NCI-H526 (cell line): Measurements from ENCODE around the gene NACC2.
A peak's percentile ranks its signal among the peaks of the same experiment; 100 is the strongest.

Experiments
- DNase-seq, 2 experiments: peaks; one replicate each; lab custom pipeline; 2025; lab: John Stamatoyannopoulos, UW

NACC2 gene

GRCh38 chr9:136092741-136093140, 2.3 kb downstream of the NACC2 start:
- no peak for DNase-seq

DNA sequence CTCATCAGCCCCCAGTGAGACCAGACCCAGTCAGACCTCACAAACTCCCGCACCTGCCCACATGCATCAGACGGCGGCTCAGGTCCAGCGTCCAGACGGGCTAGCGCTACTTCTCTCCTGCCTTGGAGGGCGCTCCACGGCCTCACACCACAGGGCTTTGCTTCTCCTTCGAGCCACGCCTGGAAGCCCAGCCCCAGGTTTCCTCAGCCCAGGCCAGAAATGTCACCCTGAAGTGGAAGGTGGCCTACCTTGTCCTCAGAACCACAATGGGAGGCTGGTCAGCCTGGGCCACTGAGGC, 2.8 kb downstream of the NACC2 start:
- DNase-seq: no peak

- no peak for DNase-seq
These were observed 3.3 kb downstream of the NACC2 start for GRCh38 chr9:136091582-136092352.

- peak in 1 of 2 experiments; percentile 38 for DNase-seq
These were observed 4.1 kb downstream of the NACC2 start for GRCh38 chr9:136090768-136091581.

DNA sequence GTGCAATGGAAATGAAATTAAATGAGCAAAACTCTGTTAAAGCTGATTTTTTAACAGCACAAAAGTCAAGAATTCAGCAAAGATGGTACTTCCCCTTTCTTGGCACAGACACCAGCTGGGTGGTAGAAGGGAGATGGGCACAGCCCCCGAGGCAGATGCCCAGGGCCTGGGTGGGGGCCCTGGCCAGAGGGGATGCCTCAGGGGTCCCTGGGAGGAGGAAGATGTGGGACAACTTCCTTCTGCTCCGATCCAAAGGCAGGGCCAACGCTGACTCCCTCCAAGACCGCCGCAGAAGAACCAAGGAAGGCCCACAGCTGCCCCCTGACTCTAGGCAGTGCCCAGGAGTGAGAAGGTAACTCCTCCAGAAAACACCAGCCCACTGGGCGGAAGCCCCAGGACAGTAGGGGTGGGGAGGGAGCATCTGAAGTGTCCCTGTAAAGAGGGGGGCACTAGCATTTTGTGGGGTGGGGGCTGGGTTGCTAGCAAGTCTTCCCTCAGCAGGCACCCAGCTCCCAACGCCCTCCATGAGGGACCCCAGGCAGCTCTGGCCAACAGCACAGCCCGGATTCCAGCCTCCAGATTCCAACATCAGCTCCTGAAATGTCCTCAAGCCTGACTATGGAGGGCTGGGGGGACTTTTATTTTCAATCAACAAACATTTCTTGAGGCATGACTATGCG, 4.9 kb downstream of the NACC2 start:
- no peak for DNase-seq

DNA sequence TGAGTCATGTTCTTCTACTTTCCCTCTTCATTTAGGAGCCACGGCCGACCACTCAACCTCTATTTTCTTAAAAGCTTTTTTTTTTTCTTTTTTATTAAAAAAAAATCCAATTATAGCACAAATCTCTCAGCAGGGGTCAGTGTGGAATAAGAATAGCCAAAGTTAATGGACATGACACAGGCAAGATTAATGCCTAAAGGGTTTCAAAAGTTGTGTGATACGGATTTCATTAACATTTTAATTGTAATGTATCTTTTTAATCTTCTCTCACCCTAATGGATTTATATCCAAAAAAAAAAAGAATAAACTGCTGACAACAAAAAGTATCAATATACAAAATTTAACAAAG, 5.4 kb downstream of the NACC2 start:
- no peak for DNase-seq

- DNase-seq: peak in 1 of 2 experiments; percentile 59
These were observed 6.0 kb downstream of the NACC2 start for GRCh38 chr9:136088939-136089696.

- peak in 1 of 2 experiments; percentile 87 for DNase-seq
These were observed 6.6 kb downstream of the NACC2 start for GRCh38 chr9:136088481-136088938.

DNA sequence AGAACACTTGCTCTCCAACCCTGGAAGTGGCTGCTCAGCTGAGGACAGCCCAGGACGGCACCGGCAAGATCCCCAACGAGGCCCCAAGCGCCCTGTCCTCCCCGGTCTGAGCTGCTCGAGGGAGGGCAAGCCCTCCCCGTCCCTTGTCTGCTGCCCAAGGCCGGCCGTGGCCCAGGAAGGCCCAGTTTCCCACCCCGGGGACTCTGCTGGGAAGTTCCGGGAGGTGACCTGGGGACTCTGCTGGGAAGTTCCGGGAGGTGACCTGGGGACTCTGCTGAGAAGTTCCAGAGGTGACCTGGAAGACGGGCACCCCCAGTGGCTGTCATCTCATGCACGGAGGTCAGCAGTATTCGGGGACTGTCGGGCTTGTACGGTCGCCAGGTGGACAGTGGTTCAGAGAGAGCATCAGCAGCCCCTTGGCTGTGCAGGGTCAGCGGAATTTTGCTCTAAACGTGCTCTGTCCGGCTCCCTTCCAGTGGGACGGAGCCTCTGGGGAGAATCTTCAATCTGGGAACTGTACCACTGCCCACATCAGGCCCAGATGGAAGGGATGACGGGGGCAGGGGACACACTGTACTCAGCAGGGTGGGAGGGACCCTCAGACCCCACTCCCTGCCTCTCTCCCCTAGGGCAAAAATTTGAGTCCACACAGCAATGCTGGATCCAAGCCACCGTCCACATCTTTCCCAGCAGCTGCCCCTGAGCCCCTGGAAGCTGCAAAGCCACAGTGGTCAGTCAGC, 7.2 kb downstream of the NACC2 start:
- no peak for DNase-seq

DNA sequence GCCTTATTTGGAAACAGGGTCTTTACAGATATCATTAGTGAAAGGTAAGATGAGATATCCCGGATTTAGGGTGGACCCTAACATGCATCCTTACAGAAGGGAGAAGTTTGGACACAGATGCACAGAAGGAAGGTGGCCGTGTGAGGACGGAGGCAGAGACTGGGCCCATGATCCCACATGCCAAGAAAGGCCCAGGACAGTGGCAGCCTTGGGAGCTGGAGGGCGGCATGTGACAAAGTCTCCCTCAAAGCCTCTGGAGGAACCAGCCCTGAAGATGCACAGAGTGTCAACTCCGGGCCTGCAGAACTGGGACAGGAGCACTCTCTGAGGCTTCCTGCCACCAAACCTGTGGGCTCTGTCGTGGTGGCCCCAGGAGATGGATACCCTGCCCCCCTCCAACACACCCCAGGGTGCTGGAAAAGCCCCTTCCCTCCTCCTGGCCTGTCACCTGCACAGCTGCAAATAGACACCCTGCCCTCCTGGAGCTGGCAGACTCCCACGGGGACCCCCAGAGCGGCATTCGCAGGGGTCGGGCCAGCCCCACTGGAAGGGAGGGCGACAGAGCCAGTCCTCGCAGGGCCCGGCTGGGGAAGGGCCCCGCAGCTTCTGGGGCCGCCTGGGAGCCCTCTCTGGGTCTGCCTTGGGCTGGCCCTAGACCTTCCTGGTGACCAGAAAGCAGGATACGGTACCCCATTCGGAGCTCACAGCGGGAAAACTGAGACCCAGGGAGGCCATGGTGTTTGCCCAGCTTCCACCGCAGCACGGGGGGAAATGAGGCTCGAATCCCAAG, 7.9 kb downstream of the NACC2 start:
- no peak for DNase-seq

- no peak for DNase-seq
These were observed 8.7 kb downstream of the NACC2 start for GRCh38 chr9:136086213-136086881.

DNA sequence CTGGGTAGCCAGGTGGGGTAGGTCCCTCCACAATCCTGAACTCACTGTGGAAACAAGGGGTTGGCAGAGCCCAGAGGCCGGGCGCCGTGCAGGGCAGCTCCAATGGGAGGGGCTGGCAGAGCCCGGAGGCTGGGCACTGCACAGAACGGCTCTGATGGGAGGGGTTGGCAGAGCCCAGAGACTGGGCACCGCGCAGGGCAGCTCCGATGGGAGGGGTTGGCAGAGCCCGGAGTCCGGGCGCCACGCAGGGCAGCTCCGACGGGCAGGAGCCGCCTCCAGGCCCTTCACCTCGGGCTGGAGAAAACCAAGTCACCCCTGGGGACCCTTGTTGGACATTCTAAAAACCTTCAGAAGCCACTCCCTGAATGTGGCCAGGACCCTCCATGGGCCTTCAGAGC, 9.3 kb downstream of the NACC2 start:
- DNase-seq: no peak

GRCh38 chr9:136084063-136084944, 10.8 kb downstream of the NACC2 start:
- no peak for DNase-seq

GRCh38 chr9:136083558-136084062, 11.5 kb downstream of the NACC2 start:
- no peak for DNase-seq

GRCh38 chr9:136082496-136083361, 12.4 kb downstream of the NACC2 start:
- no peak for DNase-seq

DNA sequence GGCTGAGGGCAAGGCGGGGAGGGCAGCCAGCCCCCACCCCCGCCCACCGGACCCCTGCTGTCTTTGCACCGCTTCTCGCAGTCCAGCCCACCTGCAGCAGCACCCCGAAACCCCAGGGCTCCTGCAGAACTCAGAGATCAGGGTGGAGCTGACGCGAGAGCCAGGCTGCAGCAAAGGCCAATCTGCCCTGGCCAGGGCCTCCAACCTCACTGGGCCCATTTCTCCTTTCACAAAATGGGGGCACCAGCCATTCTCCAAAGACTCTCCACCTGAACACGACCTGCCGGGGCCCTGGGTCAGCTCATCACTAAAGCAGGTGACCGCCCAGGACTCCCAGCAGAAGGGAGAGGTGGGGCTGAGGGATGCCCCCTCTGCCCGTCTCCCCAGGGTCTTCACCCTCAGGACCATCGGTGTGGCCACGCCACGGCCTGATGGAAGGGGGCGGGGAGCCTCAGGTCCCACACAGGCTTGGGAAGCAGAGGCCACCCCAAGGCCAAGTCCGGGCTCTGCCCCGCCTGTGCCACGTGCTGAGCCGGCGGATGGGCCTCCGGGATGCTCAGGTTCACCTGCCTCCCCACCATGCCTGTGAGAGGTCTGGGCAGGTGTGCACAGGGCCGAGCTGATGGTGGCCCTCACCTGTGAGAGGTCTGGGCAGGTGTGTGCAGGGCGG, 13.1 kb downstream of the NACC2 start:
- no peak for DNase-seq

- no peak for DNase-seq
These were observed 13.8 kb downstream of the NACC2 start for GRCh38 chr9:136081113-136081825.
